G401.6 (cell line): Measurements from ENCODE around the gene DOLPP1.

ENCODE experiments used
- FAIRE-seq: peaks from 2 replicates; lab custom pipeline; 2012; peaks lifted over from hg19 to GRCh38; lab: Jason Lieb, UNC

Gene DOLPP1

GRCh38 chr9:129139233-129139992 is 58.5 kb downstream of the DOLPP1 start:
- peak; percentile 95 for FAIRE-seq

- peak; percentile 96 for FAIRE-seq
Measured at GRCh38 chr9:129139993-129140396, 59.1 kb downstream of the DOLPP1 start.
